ENCODE results near the gene GHDC. TPM values are rescaled to one million over a fixed set of nuclear protein-coding genes. Genes with fewer than 3 reads are reported as not detected.
"Not testable (repeated sequence)": the region's sequence is repeated elsewhere in the genome, so short reads cannot be mapped to it uniquely, and the experiment has no call there.

GHDC gene
- total RNA-seq, 3 donors from 2014 or later, result 21.9 to 22.2 (median 22.0) TPM

GRCh38 chr17:42210046-42210445 is 15.8 kb upstream of the GHDC start:
- intact Hi-C loops (cut with DNase I, micrococcal nuclease), result no loop called here
- Histone ChIP-seq H3K9me3 (no peaks in the 10 kb centered on the region), H3K36me3 (ENCODE audit: low read depth) (no peaks in the 10 kb centered on the region), H3K4me3 (no peak overlapping the region), H3K4me1 (ENCODE audit: low read depth) (no peaks in the 10 kb centered on the region)
- DNase-seq (no peak), ATAC-seq (no peak)
- no peak for TF ChIP-seq CTCF (IDR thresholded peaks at IDR 0.05)

GRCh38 chr17:42206153-42206612 is 11.9 kb upstream of the GHDC start:
- H3K9me3 ChIP-seq; DNase-seq; H3K36me3 ChIP-seq (ENCODE audit: low read depth); H3K4me1 ChIP-seq (ENCODE audit: low read depth); H3K4me3 ChIP-seq; intact Hi-C loops (cut with DNase I, micrococcal nuclease): not testable (repeated sequence)
- ATAC-seq, result peak; percentile 38

GRCh38 chr17:42203354-42203753 is 9.1 kb upstream of the GHDC start:
- ATAC-seq (no peak), DNase-seq (no peak)
- no peak for TF ChIP-seq CTCF (IDR thresholded peaks at IDR 0.05)
- H3K4me1 ChIP-seq (ENCODE audit: low read depth), result peaks cover 7% of the 10 kb centered on the region
- intact Hi-C loops (cut with DNase I, micrococcal nuclease), result no loop called here
- H3K36me3 ChIP-seq (ENCODE audit: low read depth), result no peaks in the 10 kb centered on the region
- no peaks in the 10 kb centered on the region for H3K9me3 ChIP-seq
- H3K4me3 ChIP-seq, result no peak overlapping the region

- intact Hi-C loops (cut with DNase I, micrococcal nuclease), result no loop called here
- Histone ChIP-seq H3K4me1 (ENCODE audit: low read depth) (peaks cover 7% of the 10 kb centered on the region), H3K36me3 (ENCODE audit: low read depth) (no peaks in the 10 kb centered on the region), H3K4me3 (no peak overlapping the region), H3K9me3 (no peaks in the 10 kb centered on the region)
- DNase-seq (no peak), ATAC-seq (no peak)
- TF ChIP-seq CTCF (IDR thresholded peaks at IDR 0.05), result no peak
Observed at GRCh38 chr17:42202696-42203095, 8.4 kb upstream of the GHDC start.

- intact Hi-C loops (cut with DNase I, micrococcal nuclease), result no loop called here
- H3K9me3 ChIP-seq, result no peaks in the 10 kb centered on the region
- DNase-seq (no peak), ATAC-seq (no peak)
- H3K4me3 ChIP-seq, result no peak overlapping the region
- no peaks in the 10 kb centered on the region for H3K36me3 ChIP-seq (ENCODE audit: low read depth)
- TF ChIP-seq CTCF (IDR thresholded peaks at IDR 0.05), result no peak
- H3K4me1 ChIP-seq (ENCODE audit: low read depth), result peaks cover 7% of the 10 kb centered on the region
Observed at GRCh38 chr17:42202159-42202558, 7.9 kb upstream of the GHDC start.

GRCh38 chr17:42201458-42201772 is 7.1 kb upstream of the GHDC start:
- DNase-seq (no peak), ATAC-seq (no peak)
- peaks cover 7% of the 10 kb centered on the region for H3K4me1 ChIP-seq (ENCODE audit: low read depth)
- no peaks in the 10 kb centered on the region for H3K36me3 ChIP-seq (ENCODE audit: low read depth)
- intact Hi-C loops (cut with DNase I, micrococcal nuclease), result no loop called here
- TF ChIP-seq CTCF (IDR thresholded peaks at IDR 0.05), result no peak
- no peaks in the 10 kb centered on the region for H3K9me3 ChIP-seq
- no peak overlapping the region for H3K4me3 ChIP-seq
